H9 (cell line): ENCODE results near the gene RHBDD1. TPM values are rescaled to one million over a fixed set of nuclear protein-coding genes. Genes with fewer than 3 reads are reported as not detected.

Experiments
- DNase-seq: peaks from one replicate; pipeline ENCODE4 v3.0.0-alpha.2; 2017
- H2AFZ ChIP-seq: one replicate; pipeline ENCODE4 v1.6.1; 2013; ENCODE audit warnings: mild to moderate bottlenecking, low read length, control low read depth, moderate library complexity
- H2AK5ac ChIP-seq: 2 replicates; pipeline ENCODE4 v1.6.1; 2013; ENCODE audit warnings: low read length, control low read depth, mixed read lengths; ENCODE audit not compliant: insufficient read length
- H2BK120ac ChIP-seq: one replicate; pipeline ENCODE4 v1.6.1; 2013; ENCODE audit warnings: low read depth, mild to moderate bottlenecking, low read length, control low read depth, inconsistent platforms; ENCODE audit not compliant: poor library complexity, severe bottlenecking
- H2BK12ac ChIP-seq: 2 replicates; pipeline ENCODE4 v1.6.1; 2013; ENCODE audit warnings: low read length, control low read depth, mixed read lengths, low read depth; ENCODE audit not compliant: insufficient read length
- H2BK15ac ChIP-seq: 2 replicates; pipeline ENCODE4 v1.6.1; 2013; ENCODE audit warnings: low read depth, low read length, control low read depth
- H2BK20ac ChIP-seq: one replicate; pipeline ENCODE4 v1.6.1; 2013; ENCODE audit warnings: low read depth, mild to moderate bottlenecking, low read length, control low read depth, inconsistent platforms; ENCODE audit not compliant: poor library complexity, severe bottlenecking
- H2BK5ac ChIP-seq: 2 replicates; pipeline ENCODE4 v1.6.1; 2013; ENCODE audit warnings: low read length, control low read depth, mixed read lengths; ENCODE audit not compliant: insufficient read length
- H3K14ac ChIP-seq: 2 replicates; pipeline ENCODE4 v1.6.1; 2013; ENCODE audit warnings: low read length, control low read depth; ENCODE audit not compliant: insufficient read depth
- H3K18ac ChIP-seq: 2 replicates; pipeline ENCODE4 v1.6.1; 2013; ENCODE audit warnings: low read depth, mild to moderate bottlenecking, mixed read lengths, low read length, control low read depth; ENCODE audit not compliant: insufficient read length
- H3K23ac ChIP-seq: 2 replicates; pipeline ENCODE4 v1.6.1; 2013; ENCODE audit warnings: low read length, control low read depth, mixed read lengths, low read depth; ENCODE audit not compliant: insufficient read length
- H3K23me2 ChIP-seq: 2 replicates; pipeline ENCODE4 v1.6.1; 2013; ENCODE audit warnings: low read depth, mild to moderate bottlenecking, mixed read lengths, low read length, control low read depth; ENCODE audit not compliant: insufficient read length, poor library complexity, severe bottlenecking
- H3K27ac ChIP-seq: 2 replicates; pipeline ENCODE4 v1.5.1; 2013; ENCODE audit warnings: low read length, control low read depth, mixed read lengths, low read depth; ENCODE audit not compliant: insufficient read length
- H3K27me3 ChIP-seq: 2 replicates; pipeline ENCODE4 v1.6.1; 2013; ENCODE audit warnings: low read length, control low read depth, inconsistent platforms; ENCODE audit not compliant: insufficient read depth
- H3K4ac ChIP-seq: 2 replicates; pipeline ENCODE4 v1.6.1; 2013; ENCODE audit warnings: low read depth, mild to moderate bottlenecking, control low read depth, inconsistent platforms, low read length, moderate library complexity
- H3K4me1 ChIP-seq: 2 replicates; pipeline ENCODE4 v1.6.1; 2013; ENCODE audit warnings: low read length, control low read depth, inconsistent platforms; ENCODE audit not compliant: insufficient read depth
- H3K4me2 ChIP-seq: 2 replicates; pipeline ENCODE4 v1.6.1; 2013; ENCODE audit warnings: low read length, control low read depth, mixed read lengths; ENCODE audit not compliant: insufficient read length, insufficient read depth
- H3K56ac ChIP-seq: 2 replicates; pipeline ENCODE4 v1.6.1; 2013; ENCODE audit warnings: low read depth, mild to moderate bottlenecking, mixed read lengths, low read length, control low read depth; ENCODE audit not compliant: insufficient read length
- H3K79me1 ChIP-seq: 2 replicates; pipeline ENCODE4 v1.6.1; 2013; ENCODE audit warnings: low read depth, mild to moderate bottlenecking, moderate library complexity, low read length, control low read depth, inconsistent platforms; ENCODE audit not compliant: insufficient read depth, poor library complexity, severe bottlenecking
- H3K79me2 ChIP-seq: 2 replicates; pipeline ENCODE4 v1.6.1; 2013; ENCODE audit warnings: low read length, control low read depth, inconsistent platforms; ENCODE audit not compliant: insufficient read depth
- H3K9ac ChIP-seq: 2 replicates; pipeline ENCODE4 v1.6.1; 2013; ENCODE audit warnings: low read length, control low read depth, mixed read lengths; ENCODE audit not compliant: insufficient read length; ENCODE audit errors: extremely low read depth
- H3K9me3 ChIP-seq: one replicate; pipeline ENCODE4 v1.6.1; 2013; ENCODE audit warnings: low read depth, low read length, inconsistent platforms; ENCODE audit not compliant: control insufficient read depth
- H3T11ph ChIP-seq: one replicate; pipeline ENCODE4 v1.6.1; 2013; ENCODE audit warnings: mild to moderate bottlenecking, low read length, control low read depth, inconsistent platforms
- H4K20me1 ChIP-seq: one replicate; pipeline ENCODE4 v1.6.1; 2013; ENCODE audit not compliant: control insufficient read depth, insufficient read length, insufficient read depth
- H4K5ac ChIP-seq: 2 replicates; pipeline ENCODE4 v1.6.1; 2013; ENCODE audit warnings: low read depth, mild to moderate bottlenecking, mixed read lengths, low read length, control low read depth; ENCODE audit not compliant: insufficient read length
- H4K8ac ChIP-seq: replicated peaks from 2 replicates; pipeline ENCODE4 v1.6.1; 2013; ENCODE audit warnings: low read length, control low read depth, mixed read lengths, low read depth; ENCODE audit not compliant: insufficient read length
- H4K91ac ChIP-seq: 2 replicates; pipeline ENCODE4 v1.6.1; 2013; ENCODE audit warnings: low read depth, mild to moderate bottlenecking, moderate library complexity, mixed read lengths, low read length, control low read depth; ENCODE audit not compliant: insufficient read length
- H3K27ac Mint-ChIP-seq, 3 experiments: 2 replicates in 2 of 3; 3 replicates in 1 of 3; pipeline ENCODE4 v1.8.0; 2020 to 2021; ENCODE audit warnings: mixed read lengths in 3 of 3, mild to moderate bottlenecking in 1 of 3, moderate library complexity in 1 of 3
- H3K27me3 Mint-ChIP-seq: 2 replicates; pipeline ENCODE4 v1.8.0; 2021; ENCODE audit warnings: low read depth, mild to moderate bottlenecking, moderate library complexity, mixed read lengths
- H3K36me3 Mint-ChIP-seq, 3 experiments: 2 replicates in 2 of 3; 3 replicates in 1 of 3; pipeline ENCODE4 v1.8.0; 2020 to 2021; ENCODE audit warnings: low read depth in 3 of 3, mixed read lengths in 3 of 3; ENCODE audit not compliant: insufficient read depth in 1 of 3
- H3K4me1 Mint-ChIP-seq, 2 experiments: 2 replicates each; pipeline ENCODE4 v1.8.0; 2020; ENCODE audit warnings: mixed read lengths in 2 of 2
- H3K4me3 Mint-ChIP-seq, 2 experiments: 2 replicates in 1 of 2; 3 replicates in 1 of 2; pipeline ENCODE4 v1.8.0; 2020 to 2021; ENCODE audit warnings: mild to moderate bottlenecking in 2 of 2, mixed read lengths in 2 of 2, moderate library complexity in 1 of 2
- H3K9me3 Mint-ChIP-seq, 2 experiments: 2 replicates in 1 of 2; 3 replicates in 1 of 2; pipeline ENCODE4 v1.8.0; 2020; ENCODE audit warnings: mild to moderate bottlenecking in 2 of 2, mixed read lengths in 2 of 2, moderate library complexity in 1 of 2
- CTCF ChIP-seq: fragments of 200-600 bp; sonication (generic); conservative IDR thresholded peaks from 3 replicates; pipeline ENCODE4 v1.8.0; 2021; ENCODE audit warnings: antibody characterized with exemption, mild to moderate bottlenecking
- WGBS: extraction: QIAGEN DNeasy Blood & Tissue Kit; methylation state at CpG from one replicate; pipeline ENCODE4 v1.1.7; 2013; ENCODE audit warnings: missing lambda C conversion rate, low lambda C conversion rate, mixed read lengths; ENCODE audit not compliant: insufficient read length; ENCODE audit errors: extremely low coverage; 5-methylcytosine and 5-hydroxymethylcytosine counted together
- total RNA-seq: library from RNA; stranded (reverse); gene quantifications from 2 replicates; pipeline ENCODE4 v1.2.1, GENCODE V29; 2021

The RHBDD1 gene
- total RNA-seq, 1 experiment from 2014 or later, result 24.9 TPM

DNA sequence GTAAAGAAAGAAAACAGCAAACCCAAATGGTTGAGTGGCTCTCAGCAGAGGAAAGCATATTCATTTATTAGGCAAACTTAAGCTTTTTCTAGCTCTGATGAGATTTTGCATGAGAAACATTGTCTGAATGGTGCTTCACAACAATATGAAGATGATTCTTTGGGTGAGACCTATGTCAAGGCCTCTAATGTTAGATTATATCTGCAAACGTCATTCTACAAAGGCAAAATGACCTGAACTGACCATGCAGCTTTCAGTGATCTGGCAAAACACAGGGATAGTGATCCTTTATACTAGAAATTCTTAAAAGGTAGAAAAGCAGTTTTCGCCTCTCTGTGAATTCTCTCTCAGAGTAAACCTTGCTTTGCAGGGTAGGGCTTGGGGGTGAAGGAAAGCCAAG lies 11.7 kb downstream of the RHBDD1 start:
- no peak overlapping the region for H2BK5ac ChIP-seq
- no peaks in the 10 kb centered on the region for H4K20me1 ChIP-seq
- no peaks in the 10 kb centered on the region for H3K79me1 ChIP-seq
- peaks cover 4% of the 10 kb centered on the region in 2 experiments; a peak in 3 of 4 replicates for H3K4me1 Mint-ChIP-seq
- H3K4ac ChIP-seq, result no peak overlapping the region
- no peak overlapping the region for H2AFZ ChIP-seq
- H3K23me2 ChIP-seq, result no peaks in the 10 kb centered on the region
- no peak overlapping the region for H2BK120ac ChIP-seq
- no peak overlapping the region for H3K27ac ChIP-seq
- H3K56ac ChIP-seq, result no peak overlapping the region
- no peak overlapping the region for H2BK12ac ChIP-seq
- no peaks in the 10 kb centered on the region for H3K9me3 ChIP-seq
- H4K5ac ChIP-seq, result no peak overlapping the region
- peaks cover 0 to 5% of the 10 kb centered on the region in 2 experiments; a peak in 1 of 5 replicates for H3K9me3 Mint-ChIP-seq
- H3K36me3 Mint-ChIP-seq, result peaks cover under 1 to 5% (median under 1%) of the 10 kb centered on the region in 3 experiments; a peak in 5 of 7 replicates
- no peak overlapping the region for H3K27ac Mint-ChIP-seq
- no peak overlapping the region for H2BK20ac ChIP-seq
- H3K14ac ChIP-seq, result no peak overlapping the region
- H3K9ac ChIP-seq, result no peak overlapping the region
- no peaks in the 10 kb centered on the region for H3K4me1 ChIP-seq
- no peak overlapping the region for H3K23ac ChIP-seq
- H2AK5ac ChIP-seq, result no peak overlapping the region
- no CpG with 5 or more reads among the region's 2 CpGs for WGBS
- no peak overlapping the region for H4K8ac ChIP-seq
- no peak overlapping the region for H3T11ph ChIP-seq
- no peak for DNase-seq
- H3K79me2 ChIP-seq, result no peaks in the 10 kb centered on the region
- no peak overlapping the region for H3K4me2 ChIP-seq
- no peak for TF ChIP-seq CTCF
- H2BK15ac ChIP-seq, result no peak overlapping the region
- no peaks in the 10 kb centered on the region for H3K27me3 ChIP-seq
- no peak overlapping the region for H4K91ac ChIP-seq
- H3K4me3 Mint-ChIP-seq, result no peak overlapping the region
- no peak overlapping the region for H3K18ac ChIP-seq
- no peaks in the 10 kb centered on the region for H3K27me3 Mint-ChIP-seq
